ENCODE measurements around the gene APOF. TPM values are rescaled to one million over a fixed set of nuclear protein-coding genes. Genes with fewer than 3 reads are reported as not detected.
"Not testable (repeated sequence)": the region's sequence is repeated elsewhere in the genome, so short reads cannot be mapped to it uniquely, and the experiment has no call there.

The APOF gene
- polyA plus RNA-seq, 3 donors = 0.03 TPM; not detected in 2

GRCh38 chr12:56337753-56338251 is 24.9 kb downstream of the APOF start:
- no peak overlapping the region for H3K27ac ChIP-seq (ENCODE audit: low read depth, low read length)
- 67 to 87% (median 72%) methylated on average over 8 of the region's 8 CpGs for WGBS, 3 donors

- WGBS, 3 donors = 79 to 90% (median 79%) methylated on average over 9 of the region's 9 CpGs
These were observed 26.1 kb downstream of the APOF start for GRCh38 chr12:56336361-56337167.

GRCh38 chr12:56335527-56335926 is 27.1 kb downstream of the APOF start:
- H3K27ac ChIP-seq (ENCODE audit: low read depth, low read length) = not testable (repeated sequence)
- WGBS, 3 donors = 93 to 100% (median 96%) methylated on average over 7 to 8 of the region's 8 CpGs

More at GRCh38 chr12:56336361-56337167, 26.1 kb downstream of the APOF start:
- H3K27ac ChIP-seq (ENCODE audit: low read depth, low read length) = no peak overlapping the region

GRCh38 chr12:56334490-56334793 is 28.2 kb downstream of the APOF start:
- 1 to 6% (median 5%) methylated on average over 6 of the region's 6 CpGs for WGBS, 3 donors
- no peak overlapping the region for H3K27ac ChIP-seq (ENCODE audit: low read depth, low read length)

- peak within 1 kb of the TSS; percentile 94 for H3K27ac ChIP-seq (ENCODE audit: low read depth, low read length)
- 0 to 1% (median 0%) methylated on average over 45 of the region's 45 CpGs for WGBS, 3 donors
These were observed 28.8 kb downstream of the APOF start, which contains the start of gene PAN2 for GRCh38 chr12:56333679-56334489. Gene PAN2 (minus strand): TSS chr12:56334000. CDS start chr12:56333094, 906 bp downstream.

- WGBS, 3 donors = 17 to 23% (median 19%) methylated on average over 8 of the region's 8 CpGs
These were observed 29.4 kb downstream of the APOF start for GRCh38 chr12:56333197-56333678.

GRCh38 chr12:56332512-56333196 is 30.0 kb downstream of the APOF start:
- no peak overlapping the region for H3K27ac ChIP-seq (ENCODE audit: low read depth, low read length)
- WGBS, 3 donors = 91 to 96% (median 95%) methylated on average over 11 of the region's 11 CpGs

More at GRCh38 chr12:56333197-56333678, 29.4 kb downstream of the APOF start:
- H3K27ac ChIP-seq (ENCODE audit: low read depth, low read length) = peak overlapping the region; percentile 94

GRCh38 chr12:56330936-56331490 is 31.6 kb downstream of the APOF start:
- 89 to 95% (median 94%) methylated on average over 7 of the region's 7 CpGs for WGBS, 3 donors
- H3K27ac ChIP-seq (ENCODE audit: low read depth, low read length) = no peak overlapping the region

GRCh38 chr12:56326533-56326932 is 36.1 kb downstream of the APOF start:
- WGBS, 3 donors = 73 to 81% (median 75%) methylated on average over 6 of the region's 6 CpGs
- H3K27ac ChIP-seq (ENCODE audit: low read depth, low read length) = no peak overlapping the region

GRCh38 chr12:56326126-56326525 is 36.5 kb downstream of the APOF start:
- 95 to 96% (median 95%) methylated on average over 8 of the region's 8 CpGs for WGBS, 3 donors
- no peak overlapping the region for H3K27ac ChIP-seq (ENCODE audit: low read depth, low read length)

GRCh38 chr12:56324206-56324605 is 38.5 kb downstream of the APOF start:
- H3K27ac ChIP-seq (ENCODE audit: low read depth, low read length) = no peak overlapping the region
- WGBS, 3 donors = 91 to 94% (median 94%) methylated on average over 6 of the region's 6 CpGs

- H3K27ac ChIP-seq (ENCODE audit: low read depth, low read length) = not testable (repeated sequence)
- 87 to 98% (median 87%) methylated on average over 8 of the region's 8 CpGs for WGBS, 3 donors
These were observed 41.0 kb downstream of the APOF start for GRCh38 chr12:56321610-56322009.

- 70 to 100% (median 77%) methylated on average over 2 of the region's 2 CpGs for WGBS, 3 donors
These were observed 41.6 kb downstream of the APOF start for GRCh38 chr12:56321027-56321426.

GRCh38 chr12:56317675-56318074 is 45.0 kb downstream of the APOF start:
- 94 to 99% (median 95%) methylated on average over 3 of the region's 3 CpGs for WGBS, 3 donors
- H3K27ac ChIP-seq (ENCODE audit: low read depth, low read length) = no peak overlapping the region

More at GRCh38 chr12:56321027-56321426, 41.6 kb downstream of the APOF start:
- no peak overlapping the region for H3K27ac ChIP-seq (ENCODE audit: low read depth, low read length)

GRCh38 chr12:56315622-56316473 is 46.8 kb downstream of the APOF start, which contains the start of gene CNPY2:
Gene CNPY2 (minus strand): TSS chr12:56315988. CDS start chr12:56315217, 771 bp downstream.
- 0 to 1% (median 0%) methylated on average over 62 of the region's 62 CpGs for WGBS, 3 donors

GRCh38 chr12:56315249-56315621 is 47.4 kb downstream of the APOF start:
- 0 to 3% (median 1%) methylated on average over 11 of the region's 11 CpGs for WGBS, 3 donors

More at GRCh38 chr12:56315622-56316473, 46.8 kb downstream of the APOF start, which contains the start of gene CNPY2:
- H3K27ac ChIP-seq (ENCODE audit: low read depth, low read length) = no peak within 1 kb of the TSS

GRCh38 chr12:56311003-56311402 is 51.7 kb downstream of the APOF start:
- WGBS, 3 donors = 92 to 96% (median 95%) methylated on average over 12 of the region's 12 CpGs
- H3K27ac ChIP-seq (ENCODE audit: low read depth, low read length) = no peak overlapping the region

More at GRCh38 chr12:56315249-56315621, 47.4 kb downstream of the APOF start:
- no peak overlapping the region for H3K27ac ChIP-seq (ENCODE audit: low read depth, low read length)
